Measurements from ENCODE around the gene SEC14L5. TPM values are rescaled to one million over a fixed set of nuclear protein-coding genes. Genes with fewer than 3 reads are reported as not detected.

Gene SEC14L5
- total RNA-seq, 1 donor from 2014 or later, result 0.32 TPM

- no peaks in the 10 kb centered on the region for H3K27me3 Mint-ChIP-seq (ENCODE audit: low read depth, unreplicated experiment)
- Histone ChIP-seq H4K20me1 (ENCODE audit: insufficient read depth, low read length) (peaks cover 4% of the 10 kb centered on the region), H3K79me2 (ENCODE audit: insufficient read depth, low read length) (no peaks in the 10 kb centered on the region), H2AFZ (ENCODE audit: low read depth, low read length) (no peak overlapping the region), H3K4me3 (ENCODE audit: insufficient read depth, low read depth, low read length) (no peak overlapping the region), H3K36me3 (ENCODE audit: insufficient read depth, low read length) (no peaks in the 10 kb centered on the region), H3K9me3 (ENCODE audit: insufficient read depth, low read depth, low read length) (no peaks in the 10 kb centered on the region), H3K9ac (ENCODE audit: low read length) (no peak overlapping the region), H3K4me1 (ENCODE audit: insufficient read depth, low read length) (no peaks in the 10 kb centered on the region), H3K27ac (ENCODE audit: low read depth, low read length) (no peak overlapping the region), H3K27me3 (ENCODE audit: insufficient read depth, low read length) (no peaks in the 10 kb centered on the region), H3K4me2 (ENCODE audit: low read length) (no peak overlapping the region)
- H3K9me3 Mint-ChIP-seq (ENCODE audit: unreplicated experiment), result no peaks in the 10 kb centered on the region
- peaks cover 3% of the 10 kb centered on the region for H3K4me1 Mint-ChIP-seq (ENCODE audit: low read depth, unreplicated experiment)
- TF ChIP-seq CTCF (IDR thresholded peaks at IDR 0.05; ENCODE audit: insufficient read depth, low read depth, low read length), result no peak
- DNase-seq (ENCODE audit: low read depth) (no peak), FAIRE-seq (no peak)
- H3K27ac Mint-ChIP-seq (ENCODE audit: unreplicated experiment), result no peak overlapping the region
- H3K36me3 Mint-ChIP-seq (ENCODE audit: low read depth, unreplicated experiment), result peaks cover 16% of the 10 kb centered on the region
- no peak overlapping the region for H3K4me3 Mint-ChIP-seq (ENCODE audit: unreplicated experiment)
Measured at GRCh38 chr16:5027086-5027485, 69.0 kb downstream of the SEC14L5 start.

- H2AFZ ChIP-seq (ENCODE audit: low read depth, low read length), result no peak overlapping the region
- H3K79me2 ChIP-seq (ENCODE audit: insufficient read depth, low read length), result no peaks in the 10 kb centered on the region
- H3K27me3 ChIP-seq (ENCODE audit: insufficient read depth, low read length), result no peaks in the 10 kb centered on the region
- H3K27me3 Mint-ChIP-seq (ENCODE audit: low read depth, unreplicated experiment), result no peaks in the 10 kb centered on the region
- peaks cover under 1% of the 10 kb centered on the region for H3K4me1 ChIP-seq (ENCODE audit: insufficient read depth, low read length)
- H3K27ac Mint-ChIP-seq (ENCODE audit: unreplicated experiment), result no peak overlapping the region
- no peak overlapping the region for H3K4me3 ChIP-seq (ENCODE audit: insufficient read depth, low read depth, low read length)
- no peak overlapping the region for H3K4me2 ChIP-seq (ENCODE audit: low read length)
- H3K9me3 Mint-ChIP-seq (ENCODE audit: unreplicated experiment), result no peaks in the 10 kb centered on the region
- H3K4me1 Mint-ChIP-seq (ENCODE audit: low read depth, unreplicated experiment), result peaks cover 4% of the 10 kb centered on the region
- H3K4me3 Mint-ChIP-seq (ENCODE audit: unreplicated experiment), result no peak overlapping the region
- H4K20me1 ChIP-seq (ENCODE audit: insufficient read depth, low read length), result peaks cover 4% of the 10 kb centered on the region
- H3K27ac ChIP-seq (ENCODE audit: low read depth, low read length), result no peak overlapping the region
- no peak overlapping the region for H3K9ac ChIP-seq (ENCODE audit: low read length)
- H3K36me3 ChIP-seq (ENCODE audit: insufficient read depth, low read length), result no peaks in the 10 kb centered on the region
- TF ChIP-seq EZH2 (IDR thresholded peaks at IDR 0.05; ENCODE audit: insufficient read depth, low read length) (no peak), CTCF (IDR thresholded peaks at IDR 0.05; ENCODE audit: insufficient read depth, low read depth, low read length) (no peak)
- peaks cover 16% of the 10 kb centered on the region for H3K36me3 Mint-ChIP-seq (ENCODE audit: low read depth, unreplicated experiment)
- H3K9me3 ChIP-seq (ENCODE audit: insufficient read depth, low read depth, low read length), result no peaks in the 10 kb centered on the region
- FAIRE-seq (no peak), DNase-seq (ENCODE audit: low read depth) (no peak)
Measured at GRCh38 chr16:5027575-5028235, 69.6 kb downstream of the SEC14L5 start.

GRCh38 chr16:5028950-5029475 is 70.9 kb downstream of the SEC14L5 start:
- H3K4me1 ChIP-seq (ENCODE audit: insufficient read depth, low read length), result peaks cover 9% of the 10 kb centered on the region
- no peak overlapping the region for H3K27ac ChIP-seq (ENCODE audit: low read depth, low read length)
- H3K79me2 ChIP-seq (ENCODE audit: insufficient read depth, low read length), result no peaks in the 10 kb centered on the region
- no peak overlapping the region for H3K4me3 ChIP-seq (ENCODE audit: insufficient read depth, low read depth, low read length)
- Mint-ChIP-seq H3K27me3 (ENCODE audit: low read depth, unreplicated experiment) (no peaks in the 10 kb centered on the region), H3K4me1 (ENCODE audit: low read depth, unreplicated experiment) (peaks cover 4% of the 10 kb centered on the region), H3K9me3 (ENCODE audit: unreplicated experiment) (no peaks in the 10 kb centered on the region), H3K36me3 (ENCODE audit: low read depth, unreplicated experiment) (peaks cover 16% of the 10 kb centered on the region), H3K27ac (ENCODE audit: unreplicated experiment) (no peak overlapping the region), H3K4me3 (ENCODE audit: unreplicated experiment) (no peak overlapping the region)
- FAIRE-seq (no peak), DNase-seq (ENCODE audit: low read depth) (no peak)
- no peaks in the 10 kb centered on the region for H3K9me3 ChIP-seq (ENCODE audit: insufficient read depth, low read depth, low read length)
- H2AFZ ChIP-seq (ENCODE audit: low read depth, low read length), result no peak overlapping the region
- no peak for TF ChIP-seq CTCF (IDR thresholded peaks at IDR 0.05; ENCODE audit: insufficient read depth, low read depth, low read length)
- no peak for TF ChIP-seq EZH2 (IDR thresholded peaks at IDR 0.05; ENCODE audit: insufficient read depth, low read length)
- no peak overlapping the region for H3K4me2 ChIP-seq (ENCODE audit: low read length)
- peaks cover 4% of the 10 kb centered on the region for H4K20me1 ChIP-seq (ENCODE audit: insufficient read depth, low read length)
- H3K9ac ChIP-seq (ENCODE audit: low read length), result no peak overlapping the region
- H3K27me3 ChIP-seq (ENCODE audit: insufficient read depth, low read length), result no peaks in the 10 kb centered on the region
- no peaks in the 10 kb centered on the region for H3K36me3 ChIP-seq (ENCODE audit: insufficient read depth, low read length)

Measured in astrocyte (in vitro differentiated cells and primary cell).